ENCODE measurements around the gene USP12. TPM values are rescaled to one million over a fixed set of nuclear protein-coding genes. Genes with fewer than 3 reads are reported as not detected.

USP12 gene
- total RNA-seq, 1 donor: 28.2 TPM

DNA sequence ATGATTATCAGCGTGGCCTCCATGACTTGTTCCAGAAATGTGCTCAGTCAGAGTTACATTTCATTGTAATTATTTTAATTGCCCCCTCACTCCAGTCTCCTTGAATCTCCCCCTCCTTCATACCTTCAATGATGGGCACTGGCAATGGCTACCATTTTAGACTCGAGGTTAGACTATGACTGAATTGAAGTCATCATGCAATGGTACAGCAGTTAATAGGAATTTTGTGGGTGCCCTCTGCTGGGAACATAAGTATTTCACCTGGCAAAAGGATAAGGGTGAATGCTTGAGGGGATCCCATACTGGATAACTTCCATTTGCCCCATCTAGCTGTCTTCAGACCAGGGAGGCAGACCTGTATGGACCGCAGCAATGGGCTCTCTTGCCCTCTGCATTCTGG lies 32.2 kb upstream of the USP12 start:
- DNase-seq (ENCODE audit: low read depth): peak; percentile 42
- TF ChIP-seq, protein P1, sequence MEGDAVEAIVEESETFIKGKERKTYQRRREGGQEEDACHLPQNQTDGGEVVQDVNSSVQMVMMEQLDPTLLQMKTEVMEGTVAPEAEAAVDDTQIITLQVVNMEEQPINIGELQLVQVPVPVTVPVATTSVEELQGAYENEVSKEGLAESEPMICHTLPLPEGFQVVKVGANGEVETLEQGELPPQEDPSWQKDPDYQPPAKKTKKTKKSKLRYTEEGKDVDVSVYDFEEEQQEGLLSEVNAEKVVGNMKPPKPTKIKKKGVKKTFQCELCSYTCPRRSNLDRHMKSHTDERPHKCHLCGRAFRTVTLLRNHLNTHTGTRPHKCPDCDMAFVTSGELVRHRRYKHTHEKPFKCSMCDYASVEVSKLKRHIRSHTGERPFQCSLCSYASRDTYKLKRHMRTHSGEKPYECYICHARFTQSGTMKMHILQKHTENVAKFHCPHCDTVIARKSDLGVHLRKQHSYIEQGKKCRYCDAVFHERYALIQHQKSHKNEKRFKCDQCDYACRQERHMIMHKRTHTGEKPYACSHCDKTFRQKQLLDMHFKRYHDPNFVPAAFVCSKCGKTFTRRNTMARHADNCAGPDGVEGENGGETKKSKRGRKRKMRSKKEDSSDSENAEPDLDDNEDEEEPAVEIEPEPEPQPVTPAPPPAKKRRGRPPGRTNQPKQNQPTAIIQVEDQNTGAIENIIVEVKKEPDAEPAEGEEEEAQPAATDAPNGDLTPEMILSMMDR (IDR thresholded peaks at IDR 0.05; ENCODE audit: insufficient read depth, low read length): peak; percentile 33
- no peak overlapping the region for H3K4me3 ChIP-seq (ENCODE audit: low read depth, low read length)

DNA sequence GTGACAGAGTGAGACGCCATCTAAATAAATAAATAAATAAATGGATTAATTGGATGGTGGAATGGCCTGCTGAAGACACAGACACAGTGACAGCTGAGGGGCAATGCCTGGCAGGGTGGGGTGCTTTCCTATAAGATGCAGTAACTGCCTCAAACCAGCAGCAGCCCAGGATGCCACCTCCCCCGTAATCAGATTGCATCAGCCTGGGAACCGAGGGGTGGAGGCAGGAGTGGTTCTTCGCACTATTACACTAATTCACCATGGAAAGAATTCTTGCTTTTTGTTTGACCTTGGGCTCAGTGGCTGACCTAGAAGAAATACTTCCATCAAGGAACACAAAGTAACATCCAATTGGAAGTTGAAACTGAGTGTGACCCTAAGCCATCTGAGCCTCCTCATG lies 31.6 kb upstream of the USP12 start:
- no peak overlapping the region for H3K4me3 ChIP-seq (ENCODE audit: low read depth, low read length)
- TF ChIP-seq, protein P1 (IDR thresholded peaks at IDR 0.05; ENCODE audit: insufficient read depth, low read length): no peak
- no peak for DNase-seq (ENCODE audit: low read depth)

DNA sequence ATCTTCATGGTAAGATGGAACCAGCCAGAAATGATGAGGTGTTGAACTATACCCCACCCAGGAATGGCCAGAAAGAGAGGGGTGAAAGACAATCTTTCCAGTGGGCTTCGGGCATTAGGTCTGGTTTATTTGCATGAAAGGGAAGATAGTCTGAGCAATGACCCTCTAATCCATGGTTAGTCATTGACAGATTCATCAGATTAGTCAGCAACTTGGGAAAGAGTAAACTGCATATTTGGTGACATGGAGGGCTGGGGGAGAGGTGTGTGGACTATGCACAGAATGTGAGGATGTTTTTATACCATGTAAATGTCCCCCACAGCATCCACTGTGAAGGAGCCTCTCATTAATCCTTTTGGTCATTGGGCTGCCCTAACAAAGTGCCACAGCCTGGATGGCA lies 30.1 kb upstream of the USP12 start:
- DNase-seq (ENCODE audit: low read depth): no peak
- TF ChIP-seq, protein P1 (IDR thresholded peaks at IDR 0.05; ENCODE audit: insufficient read depth, low read length): no peak
- H3K4me3 ChIP-seq (ENCODE audit: low read depth, low read length): no peak overlapping the region

DNA sequence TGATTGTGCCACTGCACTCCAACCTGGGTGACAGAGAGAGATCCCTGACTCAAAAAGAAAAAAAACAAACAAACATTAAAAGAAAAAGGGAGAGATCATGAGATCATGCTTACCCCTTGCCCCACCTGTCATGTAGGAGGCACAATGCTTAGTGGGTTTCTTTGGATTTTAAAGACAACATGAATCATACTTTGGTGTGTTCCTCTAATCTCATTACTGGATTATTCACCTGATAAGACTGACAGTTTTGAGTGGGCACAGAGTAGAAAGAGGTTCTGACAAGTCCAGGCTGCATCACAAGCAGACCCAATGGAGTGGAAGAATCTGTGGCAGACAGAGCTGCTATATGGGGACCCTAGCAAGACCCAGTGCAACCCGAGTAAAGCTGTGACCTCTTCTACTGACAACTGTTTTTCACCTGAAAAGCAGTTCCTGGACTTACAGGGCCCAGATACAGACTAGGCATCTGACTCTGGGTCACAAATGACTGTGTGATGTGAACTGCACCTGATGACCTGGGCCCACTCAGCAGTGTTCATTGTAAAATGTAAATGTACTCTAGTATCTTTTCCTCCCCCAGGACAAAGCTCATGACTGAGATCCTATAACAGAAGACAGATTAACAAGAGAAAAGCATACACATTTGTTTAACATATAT lies 28.9 kb upstream of the USP12 start:
- TF ChIP-seq, protein P1 (IDR thresholded peaks at IDR 0.05; ENCODE audit: insufficient read depth, low read length): no peak
- no peak overlapping the region for H3K4me3 ChIP-seq (ENCODE audit: low read depth, low read length)
- DNase-seq (ENCODE audit: low read depth): peak; percentile 38

DNA sequence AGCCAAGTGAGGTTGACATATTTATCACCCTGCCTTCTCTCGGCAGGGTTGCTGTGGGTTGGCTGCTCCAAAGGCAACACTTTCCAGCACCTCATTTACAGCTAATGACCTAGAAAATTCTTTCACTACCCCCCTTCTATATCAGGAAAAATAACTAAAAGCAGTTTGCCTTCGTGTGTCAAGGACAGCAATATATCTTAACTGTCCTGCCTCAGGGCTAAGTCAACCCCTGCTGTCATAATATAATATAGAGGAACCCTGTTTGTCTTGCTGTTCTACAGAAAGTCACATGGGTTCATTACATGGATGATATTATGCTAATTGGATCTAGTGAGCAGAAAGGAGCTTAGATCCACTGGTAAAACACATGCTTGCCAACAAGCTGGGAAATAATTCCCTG lies 28.1 kb upstream of the USP12 start:
- no peak overlapping the region for H3K4me3 ChIP-seq (ENCODE audit: low read depth, low read length)
- TF ChIP-seq, protein P1 (IDR thresholded peaks at IDR 0.05; ENCODE audit: insufficient read depth, low read length): no peak
- no peak for DNase-seq (ENCODE audit: low read depth)

DNA sequence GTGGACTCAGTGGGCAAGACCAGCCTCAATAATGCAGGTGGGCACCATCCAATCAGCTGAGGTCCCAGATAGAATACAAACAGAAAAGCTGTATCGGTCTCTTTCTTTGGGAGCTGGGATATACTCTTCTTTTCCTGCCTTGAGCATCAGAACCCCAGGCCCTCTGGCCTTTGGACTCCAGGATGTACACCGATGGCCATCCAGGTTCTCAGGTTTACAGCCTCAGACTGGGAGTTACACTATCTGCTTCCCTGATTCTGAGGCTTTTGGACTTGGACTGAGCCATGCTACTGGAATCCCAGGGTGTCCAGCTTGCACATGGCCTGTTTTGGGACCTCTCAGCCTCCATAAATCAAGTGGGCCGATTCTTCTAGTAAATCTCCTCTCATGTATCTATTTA lies 27.6 kb upstream of the USP12 start:
- H3K4me3 ChIP-seq (ENCODE audit: low read depth, low read length): no peak overlapping the region
- TF ChIP-seq, protein P1 (IDR thresholded peaks at IDR 0.05; ENCODE audit: insufficient read depth, low read length): no peak
- DNase-seq (ENCODE audit: low read depth): no peak

Measured in fibroblast of the aortic adventitia (primary cell).